ENCODE results near the gene AAR2. TPM values are rescaled to one million over a fixed set of nuclear protein-coding genes. Genes with fewer than 3 reads are reported as not detected.

Gene AAR2
- polyA plus RNA-seq, 1 donor from 2014 or later, result 28.1 TPM

DNA sequence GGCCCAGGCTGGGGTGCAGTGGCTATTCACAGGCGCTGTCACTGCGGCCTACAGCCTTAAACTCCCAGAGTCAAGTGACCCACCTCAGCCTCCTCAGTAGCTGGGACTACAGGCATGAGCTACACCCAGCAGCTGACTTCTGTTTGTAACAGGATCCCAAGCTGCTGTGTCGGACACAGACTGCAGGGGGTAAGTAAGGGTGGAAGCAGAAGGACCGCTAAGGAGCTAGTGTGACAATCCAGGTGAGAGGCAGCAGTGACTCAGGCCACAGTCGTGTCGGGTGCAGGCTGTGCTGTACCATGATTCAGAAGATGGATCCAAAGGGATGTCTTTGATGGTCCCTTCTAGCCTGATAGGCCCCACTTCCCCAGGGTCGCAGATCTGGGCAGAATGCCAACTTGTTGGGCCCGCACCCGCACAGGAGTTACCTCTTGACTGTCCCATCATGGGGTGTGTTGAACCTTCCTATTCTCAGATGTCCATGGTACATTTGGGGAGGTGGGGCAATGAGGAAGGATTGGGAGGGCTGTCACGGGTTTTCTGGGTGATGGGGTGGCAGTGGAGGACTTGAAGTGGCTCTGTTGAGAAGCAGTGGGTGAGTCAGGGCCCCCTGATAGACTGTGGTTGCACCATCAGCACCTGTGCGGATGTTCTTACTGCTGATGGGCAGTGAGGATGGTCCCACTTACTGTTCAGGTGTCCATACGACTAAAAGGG, 25.3 kb downstream of the AAR2 start:
- Histone ChIP-seq H3K9ac (ENCODE audit: low read length) (no peak overlapping the region), H4K20me1 (ENCODE audit: insufficient read depth) (no peaks in the 10 kb centered on the region), H3K36me3 (ENCODE audit: insufficient read depth, low read length) (no peaks in the 10 kb centered on the region), H3K27me3 (ENCODE audit: insufficient read depth, low read depth, low read length) (no peaks in the 10 kb centered on the region), H3K4me3 (ENCODE audit: low read length) (no peak overlapping the region), H3K9me3 (ENCODE audit: low read length) (no peaks in the 10 kb centered on the region), H3K9me2 (ENCODE audit: insufficient read depth, low read length) (no peaks in the 10 kb centered on the region), H3K79me2 (replicated peaks; ENCODE audit: insufficient read depth, low read length) (no peaks in the 10 kb centered on the region), H3K4me2 (ENCODE audit: low read length) (no peak overlapping the region), H2AFZ (ENCODE audit: low read depth, low read length) (no peak overlapping the region), H3K27ac (ENCODE audit: low read length) (no peak overlapping the region), H3F3A (ENCODE audit: insufficient read depth, low read length, poor library complexity, severe bottlenecking) (no peaks in the 10 kb centered on the region)
- TF ChIP-seq, protein P1, sequence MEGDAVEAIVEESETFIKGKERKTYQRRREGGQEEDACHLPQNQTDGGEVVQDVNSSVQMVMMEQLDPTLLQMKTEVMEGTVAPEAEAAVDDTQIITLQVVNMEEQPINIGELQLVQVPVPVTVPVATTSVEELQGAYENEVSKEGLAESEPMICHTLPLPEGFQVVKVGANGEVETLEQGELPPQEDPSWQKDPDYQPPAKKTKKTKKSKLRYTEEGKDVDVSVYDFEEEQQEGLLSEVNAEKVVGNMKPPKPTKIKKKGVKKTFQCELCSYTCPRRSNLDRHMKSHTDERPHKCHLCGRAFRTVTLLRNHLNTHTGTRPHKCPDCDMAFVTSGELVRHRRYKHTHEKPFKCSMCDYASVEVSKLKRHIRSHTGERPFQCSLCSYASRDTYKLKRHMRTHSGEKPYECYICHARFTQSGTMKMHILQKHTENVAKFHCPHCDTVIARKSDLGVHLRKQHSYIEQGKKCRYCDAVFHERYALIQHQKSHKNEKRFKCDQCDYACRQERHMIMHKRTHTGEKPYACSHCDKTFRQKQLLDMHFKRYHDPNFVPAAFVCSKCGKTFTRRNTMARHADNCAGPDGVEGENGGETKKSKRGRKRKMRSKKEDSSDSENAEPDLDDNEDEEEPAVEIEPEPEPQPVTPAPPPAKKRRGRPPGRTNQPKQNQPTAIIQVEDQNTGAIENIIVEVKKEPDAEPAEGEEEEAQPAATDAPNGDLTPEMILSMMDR (IDR thresholded peaks at IDR 0.05; ENCODE audit: poor library complexity, severe bottlenecking), result no peak
- TF ChIP-seq RAD21 (conservative IDR thresholded peaks at IDR 0.05), result no peak
- no peak for TF ChIP-seq SMC3 (conservative IDR thresholded peaks at IDR 0.05; ENCODE audit: poor library complexity)
- no peak for TF ChIP-seq EZH2 (IDR thresholded peaks at IDR 0.05; ENCODE audit: borderline replicate concordance, insufficient read depth, low read length, poor library complexity, severe bottlenecking)
- no peak for TF ChIP-seq EP300 (conservative IDR thresholded peaks at IDR 0.05; ENCODE audit: poor library complexity, severe bottlenecking)
- TF ChIP-seq MXI1 (conservative IDR thresholded peaks at IDR 0.05; ENCODE audit: poor library complexity, severe bottlenecking), result no peak
- TF ChIP-seq POLR2AphosphoS5 (IDR thresholded peaks at IDR 0.05), result no peak

DNA sequence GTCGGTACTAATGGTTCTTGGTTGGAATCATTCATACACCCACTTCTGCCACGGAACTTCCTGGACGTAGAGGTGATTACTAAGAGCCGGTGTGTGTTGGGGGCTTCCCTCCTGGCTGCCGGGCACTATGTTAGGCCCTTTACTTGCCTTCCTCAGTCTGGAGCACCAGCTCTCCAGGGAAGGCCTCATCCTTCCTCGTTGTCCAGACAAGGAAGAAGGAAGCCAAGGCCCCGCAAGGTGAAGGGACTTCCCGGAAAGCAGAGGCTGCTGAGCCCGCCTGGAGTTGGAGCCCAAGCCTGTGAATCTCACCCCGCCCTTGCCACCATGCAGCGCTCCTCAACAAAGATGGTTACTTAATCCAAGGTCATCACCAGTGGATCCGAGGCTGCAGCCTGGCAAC, 26.2 kb downstream of the AAR2 start:
- no peaks in the 10 kb centered on the region for H3K9me2 ChIP-seq (ENCODE audit: insufficient read depth, low read length)
- H3K79me2 ChIP-seq (replicated peaks; ENCODE audit: insufficient read depth, low read length), result no peaks in the 10 kb centered on the region
- no peaks in the 10 kb centered on the region for H4K20me1 ChIP-seq (ENCODE audit: insufficient read depth)
- no peaks in the 10 kb centered on the region for H3K36me3 ChIP-seq (ENCODE audit: insufficient read depth, low read length)
- no peaks in the 10 kb centered on the region for H3K9me3 ChIP-seq (ENCODE audit: low read length)
- no peak overlapping the region for H2AFZ ChIP-seq (ENCODE audit: low read depth, low read length)
- no peak overlapping the region for H3K4me3 ChIP-seq (ENCODE audit: low read length)
- H3K4me2 ChIP-seq (ENCODE audit: low read length), result no peak overlapping the region
- H3K9ac ChIP-seq (ENCODE audit: low read length), result no peak overlapping the region
- no peaks in the 10 kb centered on the region for H3F3A ChIP-seq (ENCODE audit: insufficient read depth, low read length, poor library complexity, severe bottlenecking)
- H3K27ac ChIP-seq (ENCODE audit: low read length), result no peak overlapping the region
- no peaks in the 10 kb centered on the region for H3K27me3 ChIP-seq (ENCODE audit: insufficient read depth, low read depth, low read length)
- TF ChIP-seq, protein P1 (IDR thresholded peaks at IDR 0.05; ENCODE audit: poor library complexity, severe bottlenecking), result no peak
- TF ChIP-seq, protein P2, sequence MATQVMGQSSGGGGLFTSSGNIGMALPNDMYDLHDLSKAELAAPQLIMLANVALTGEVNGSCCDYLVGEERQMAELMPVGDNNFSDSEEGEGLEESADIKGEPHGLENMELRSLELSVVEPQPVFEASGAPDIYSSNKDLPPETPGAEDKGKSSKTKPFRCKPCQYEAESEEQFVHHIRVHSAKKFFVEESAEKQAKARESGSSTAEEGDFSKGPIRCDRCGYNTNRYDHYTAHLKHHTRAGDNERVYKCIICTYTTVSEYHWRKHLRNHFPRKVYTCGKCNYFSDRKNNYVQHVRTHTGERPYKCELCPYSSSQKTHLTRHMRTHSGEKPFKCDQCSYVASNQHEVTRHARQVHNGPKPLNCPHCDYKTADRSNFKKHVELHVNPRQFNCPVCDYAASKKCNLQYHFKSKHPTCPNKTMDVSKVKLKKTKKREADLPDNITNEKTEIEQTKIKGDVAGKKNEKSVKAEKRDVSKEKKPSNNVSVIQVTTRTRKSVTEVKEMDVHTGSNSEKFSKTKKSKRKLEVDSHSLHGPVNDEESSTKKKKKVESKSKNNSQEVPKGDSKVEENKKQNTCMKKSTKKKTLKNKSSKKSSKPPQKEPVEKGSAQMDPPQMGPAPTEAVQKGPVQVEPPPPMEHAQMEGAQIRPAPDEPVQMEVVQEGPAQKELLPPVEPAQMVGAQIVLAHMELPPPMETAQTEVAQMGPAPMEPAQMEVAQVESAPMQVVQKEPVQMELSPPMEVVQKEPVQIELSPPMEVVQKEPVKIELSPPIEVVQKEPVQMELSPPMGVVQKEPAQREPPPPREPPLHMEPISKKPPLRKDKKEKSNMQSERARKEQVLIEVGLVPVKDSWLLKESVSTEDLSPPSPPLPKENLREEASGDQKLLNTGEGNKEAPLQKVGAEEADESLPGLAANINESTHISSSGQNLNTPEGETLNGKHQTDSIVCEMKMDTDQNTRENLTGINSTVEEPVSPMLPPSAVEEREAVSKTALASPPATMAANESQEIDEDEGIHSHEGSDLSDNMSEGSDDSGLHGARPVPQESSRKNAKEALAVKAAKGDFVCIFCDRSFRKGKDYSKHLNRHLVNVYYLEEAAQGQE (IDR thresholded peaks at IDR 0.05; ENCODE audit: borderline replicate concordance), result no peak
- no peak for TF ChIP-seq EZH2 (IDR thresholded peaks at IDR 0.05; ENCODE audit: borderline replicate concordance, insufficient read depth, low read length, poor library complexity, severe bottlenecking)
- TF ChIP-seq TAF1 (IDR thresholded peaks at IDR 0.05; ENCODE audit: low read depth), result no peak
- no peak for TF ChIP-seq RAD21 (conservative IDR thresholded peaks at IDR 0.05)
- TF ChIP-seq POLR2AphosphoS5 (IDR thresholded peaks at IDR 0.05), result no peak
- no peak for TF ChIP-seq EP300 (conservative IDR thresholded peaks at IDR 0.05; ENCODE audit: poor library complexity, severe bottlenecking)
- TF ChIP-seq SMC3 (conservative IDR thresholded peaks at IDR 0.05; ENCODE audit: poor library complexity), result no peak
- no peak for TF ChIP-seq MXI1 (conservative IDR thresholded peaks at IDR 0.05; ENCODE audit: poor library complexity, severe bottlenecking)

All from neural cell (in vitro differentiated cells).